ENCODE data around the gene TNNT2. TPM values are rescaled to one million over a fixed set of nuclear protein-coding genes. Genes with fewer than 3 reads are reported as not detected.

TNNT2 gene
- total and polyA plus RNA-seq, 2 of the 13 experiments (the other 11 are each of a cell fraction or from before 2014, with no cell fraction given): 0.20 to 0.63 TPM

DNA sequence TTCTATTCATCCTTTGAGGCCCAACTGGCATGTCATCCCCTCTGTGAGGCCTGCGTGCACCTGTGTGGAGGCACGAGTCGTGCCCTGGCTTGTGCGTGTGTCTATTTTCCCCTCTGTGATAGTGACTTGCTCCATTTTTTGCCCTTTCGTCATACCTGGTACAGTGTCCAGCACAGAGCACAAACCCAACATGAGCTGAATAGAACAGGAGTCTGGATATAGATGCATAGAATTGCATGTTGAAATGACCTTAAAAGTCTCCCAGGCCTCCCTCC is 32.5 kb downstream of the TNNT2 start:
- H3K9ac ChIP-seq (ENCODE audit: insufficient read depth, low read depth, low read length): no peak overlapping the region
- H3K9me3 ChIP-seq (ENCODE audit: low read length): peaks cover 16% of the 10 kb centered on the region
- peaks cover 0 to 8% of the 10 kb centered on the region in 2 experiments; a peak in 3 of 5 replicates for H3K27me3 ChIP-seq (ENCODE audit: control insufficient read depth in 1 of 2, insufficient read depth in 2 of 2, low read length in 2 of 2)
- no TSS peak for BruUV-seq (replicated peaks)
- no peak for ATAC-seq
- no peaks in the 10 kb centered on the region for H3K79me2 ChIP-seq (ENCODE audit: insufficient read depth, low read length)
- in situ Hi-C loops (cut with HindIII; ENCODE audit: extremely low pct_ligation_motif_present, low pct_unique_long_range_greater_than_20kb): no loop called here
- H3K4me1 ChIP-seq (ENCODE audit: insufficient read depth, low read length): no peaks in the 10 kb centered on the region
- TF ChIP-seq, protein P1, sequence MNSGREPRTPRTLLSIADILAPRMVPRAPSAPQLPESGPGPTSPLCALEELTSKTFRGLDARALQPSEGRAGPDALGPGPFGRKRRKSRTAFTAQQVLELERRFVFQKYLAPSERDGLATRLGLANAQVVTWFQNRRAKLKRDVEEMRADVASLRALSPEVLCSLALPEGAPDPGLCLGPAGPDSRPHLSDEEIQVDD (CRISPR knock-in tag; IDR thresholded peaks at IDR 0.05; ENCODE audit: borderline replicate concordance): no peak
- no peak for TF ChIP-seq ZNF331 (CRISPR knock-in tag; IDR thresholded peaks at IDR 0.05)
- no peak for TF ChIP-seq MEIS2 (CRISPR knock-in tag; IDR thresholded peaks at IDR 0.05)
- no peak for TF ChIP-seq HMG20B (CRISPR knock-in tag; conservative IDR thresholded peaks at IDR 0.05)
- TF ChIP-seq, protein P2, sequence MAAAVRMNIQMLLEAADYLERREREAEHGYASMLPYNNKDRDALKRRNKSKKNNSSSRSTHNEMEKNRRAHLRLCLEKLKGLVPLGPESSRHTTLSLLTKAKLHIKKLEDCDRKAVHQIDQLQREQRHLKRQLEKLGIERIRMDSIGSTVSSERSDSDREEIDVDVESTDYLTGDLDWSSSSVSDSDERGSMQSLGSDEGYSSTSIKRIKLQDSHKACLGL (CRISPR knock-in tag; IDR thresholded peaks at IDR 0.05): no peak
- TF ChIP-seq, protein P3, sequence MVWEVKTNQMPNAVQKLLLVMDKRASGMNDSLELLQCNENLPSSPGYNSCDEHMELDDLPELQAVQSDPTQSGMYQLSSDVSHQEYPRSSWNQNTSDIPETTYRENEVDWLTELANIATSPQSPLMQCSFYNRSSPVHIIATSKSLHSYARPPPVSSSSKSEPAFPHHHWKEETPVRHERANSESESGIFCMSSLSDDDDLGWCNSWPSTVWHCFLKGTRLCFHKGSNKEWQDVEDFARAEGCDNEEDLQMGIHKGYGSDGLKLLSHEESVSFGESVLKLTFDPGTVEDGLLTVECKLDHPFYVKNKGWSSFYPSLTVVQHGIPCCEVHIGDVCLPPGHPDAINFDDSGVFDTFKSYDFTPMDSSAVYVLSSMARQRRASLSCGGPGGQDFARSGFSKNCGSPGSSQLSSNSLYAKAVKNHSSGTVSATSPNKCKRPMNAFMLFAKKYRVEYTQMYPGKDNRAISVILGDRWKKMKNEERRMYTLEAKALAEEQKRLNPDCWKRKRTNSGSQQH (CRISPR knock-in tag; IDR thresholded peaks at IDR 0.05; ENCODE audit: low read depth): no peak
- TF ChIP-seq ZNF256 (CRISPR knock-in tag; conservative IDR thresholded peaks at IDR 0.05): no peak
- no peak for TF ChIP-seq RARG (CRISPR knock-in tag; IDR thresholded peaks at IDR 0.05; ENCODE audit: low read depth)
- no peak for TF ChIP-seq SRF (IDR thresholded peaks at IDR 0.05; ENCODE audit: low read depth, low read length)
- TF ChIP-seq, protein P4, sequence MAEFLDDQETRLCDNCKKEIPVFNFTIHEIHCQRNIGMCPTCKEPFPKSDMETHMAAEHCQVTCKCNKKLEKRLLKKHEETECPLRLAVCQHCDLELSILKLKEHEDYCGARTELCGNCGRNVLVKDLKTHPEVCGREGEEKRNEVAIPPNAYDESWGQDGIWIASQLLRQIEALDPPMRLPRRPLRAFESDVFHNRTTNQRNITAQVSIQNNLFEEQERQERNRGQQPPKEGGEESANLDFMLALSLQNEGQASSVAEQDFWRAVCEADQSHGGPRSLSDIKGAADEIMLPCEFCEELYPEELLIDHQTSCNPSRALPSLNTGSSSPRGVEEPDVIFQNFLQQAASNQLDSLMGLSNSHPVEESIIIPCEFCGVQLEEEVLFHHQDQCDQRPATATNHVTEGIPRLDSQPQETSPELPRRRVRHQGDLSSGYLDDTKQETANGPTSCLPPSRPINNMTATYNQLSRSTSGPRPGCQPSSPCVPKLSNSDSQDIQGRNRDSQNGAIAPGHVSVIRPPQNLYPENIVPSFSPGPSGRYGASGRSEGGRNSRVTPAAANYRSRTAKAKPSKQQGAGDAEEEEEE (CRISPR knock-in tag; IDR thresholded peaks at IDR 0.05; ENCODE audit: borderline replicate concordance): no peak
- TF ChIP-seq ERF (CRISPR knock-in tag; IDR thresholded peaks at IDR 0.05): no peak
- no peak for TF ChIP-seq ZNF136 (CRISPR knock-in tag; IDR thresholded peaks at IDR 0.05; ENCODE audit: low read depth)
- TF ChIP-seq GABPA (IDR thresholded peaks at IDR 0.05; ENCODE audit: low read depth, low read length): no peak
- no peak for TF ChIP-seq GABPA (CRISPR knock-in tag; IDR thresholded peaks at IDR 0.05; ENCODE audit: low read depth)
- no peak for TF ChIP-seq ZNF530 (CRISPR knock-in tag; IDR thresholded peaks at IDR 0.05; ENCODE audit: low read depth)
- no peak for TF ChIP-seq ATRX (CRISPR knock-in tag; IDR thresholded peaks at IDR 0.05; ENCODE audit: borderline replicate concordance)
- no peak for TF ChIP-seq ARNT2 (CRISPR knock-in tag; IDR thresholded peaks at IDR 0.05; ENCODE audit: low read depth)
- TF ChIP-seq SNAI1 (CRISPR knock-in tag; IDR thresholded peaks at IDR 0.05; ENCODE audit: borderline replicate concordance): no peak
- TF ChIP-seq ZNF83 (CRISPR knock-in tag; IDR thresholded peaks at IDR 0.05; ENCODE audit: borderline replicate concordance): no peak
- TF ChIP-seq CBX1 (IDR thresholded peaks at IDR 0.05; ENCODE audit: low read depth): no peak
- TF ChIP-seq, protein P5, sequence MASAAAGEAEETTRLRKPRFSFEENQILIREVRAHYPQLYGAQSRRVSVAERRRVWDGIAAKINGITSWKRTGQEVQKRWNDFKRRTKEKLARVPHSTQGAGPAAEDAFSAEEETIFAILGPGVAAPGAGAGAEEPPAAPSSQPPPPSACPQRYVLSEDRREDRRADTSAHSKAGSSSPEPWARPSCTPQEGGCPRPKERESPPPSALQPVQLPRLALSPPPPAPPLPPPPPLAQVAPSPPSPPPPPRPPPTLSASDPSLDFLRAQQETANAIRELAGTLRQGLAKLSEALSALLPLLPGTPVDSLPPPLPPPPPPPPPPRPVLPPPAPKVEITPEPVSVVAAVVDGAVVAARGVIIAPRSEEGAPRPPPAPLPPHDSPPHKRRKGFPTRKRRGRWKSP (CRISPR knock-in tag; IDR thresholded peaks at IDR 0.05): no peak
- H4K20me1 ChIP-seq (ENCODE audit: insufficient read depth, low read length): no peaks in the 10 kb centered on the region
- no peak overlapping the region for H2AFZ ChIP-seq (ENCODE audit: low read length)
- FAIRE-seq: no peak
- intact Hi-C loops (cut with micrococcal nuclease; ENCODE audit: unreplicated experiment): no loop called here
- no peak for DNase-seq (ENCODE audit: low spot score)
- no peak overlapping the region for H3K27ac ChIP-seq (ENCODE audit: extremely low read length, insufficient read depth, low read length)
- ChIA-PET POLR2A (no interaction called here), CTCF (ENCODE audit: low intra/inter-chr PET ratio, low total read pairs) (no interaction called here)
- 21% methylated on average over 5 of the region's 5 CpGs for WGBS (ENCODE audit: low lambda C conversion rate)
- H3K36me3 ChIP-seq (replicated peaks in 1 of 2; ENCODE audit: control insufficient read depth in 1 of 2, insufficient read depth in 2 of 2, low read length in 2 of 2): no peaks in the 10 kb centered on the region
- no peak overlapping the region for H3K4me2 ChIP-seq (ENCODE audit: low read depth, low read length)
- H3K4me3 ChIP-seq (replicated peaks in 1 of 3; ENCODE audit: insufficient read depth in 1 of 3, low read depth in 2 of 3, low read length in 3 of 3): no peak overlapping the region
